ENCODE results near the gene TNFRSF19.
A peak's percentile ranks its signal among the peaks of the same experiment; 100 is the strongest.
"Not testable (repeated sequence)": the region's sequence is repeated elsewhere in the genome, so short reads cannot be mapped to it uniquely, and the experiment has no call there.

Gene TNFRSF19

GRCh38 chr13:23570099-23570920, at the start of gene TNFRSF19:
TSS of gene TNFRSF19 (plus strand) at chr13:23570412. CDS start at chr13:23590184, 19,772 bp downstream.
- Mint-ChIP-seq H3K27ac (no peak within 1 kb of the TSS), H3K9me3 (no peaks in the 10 kb centered on the region), H3K4me1 (no peaks in the 10 kb centered on the region), H3K36me3 (no peaks in the 10 kb centered on the region), H3K4me3 (no peak within 1 kb of the TSS)
- DNase-seq (ENCODE audit: low spot score in 2 of 2) (no peak), ATAC-seq (no peak)

GRCh38 chr13:23529926-23530325, 40.3 kb upstream of the TNFRSF19 start:
- not testable (repeated sequence) for H3K4me3 Mint-ChIP-seq; H3K4me1 Mint-ChIP-seq; H3K27ac Mint-ChIP-seq; ATAC-seq; H3K36me3 Mint-ChIP-seq; DNase-seq (ENCODE audit: low spot score in 2 of 2); H3K9me3 Mint-ChIP-seq

GRCh38 chr13:23531446-23531845, 38.8 kb upstream of the TNFRSF19 start:
- no peak overlapping the region for H3K27ac Mint-ChIP-seq
- H3K9me3 Mint-ChIP-seq, result no peaks in the 10 kb centered on the region
- DNase-seq (ENCODE audit: low spot score in 2 of 2) (no peak), ATAC-seq (no peak)
- H3K4me1 Mint-ChIP-seq, result no peaks in the 10 kb centered on the region
- no peaks in the 10 kb centered on the region for H3K36me3 Mint-ChIP-seq
- H3K4me3 Mint-ChIP-seq, result no peak overlapping the region

- Mint-ChIP-seq H3K4me3 (no peak overlapping the region), H3K9me3 (no peaks in the 10 kb centered on the region), H3K4me1 (no peaks in the 10 kb centered on the region), H3K36me3 (no peaks in the 10 kb centered on the region), H3K27ac (no peak overlapping the region)
- ATAC-seq, result no peak
- DNase-seq (ENCODE audit: low spot score in 2 of 2), result no peak
These were observed 36.1 kb upstream of the TNFRSF19 start for GRCh38 chr13:23534090-23534489.

- DNase-seq (ENCODE audit: low spot score in 2 of 2), result no peak
- no peak overlapping the region for H3K4me3 Mint-ChIP-seq
- H3K27ac Mint-ChIP-seq, result no peak overlapping the region
- no peak for ATAC-seq
- H3K36me3 Mint-ChIP-seq, result no peaks in the 10 kb centered on the region
- no peaks in the 10 kb centered on the region for H3K9me3 Mint-ChIP-seq
- no peaks in the 10 kb centered on the region for H3K4me1 Mint-ChIP-seq
These were observed 28.9 kb upstream of the TNFRSF19 start for GRCh38 chr13:23541221-23541824.

GRCh38 chr13:23544668-23545067, 25.5 kb upstream of the TNFRSF19 start:
- H3K4me1 Mint-ChIP-seq, result no peaks in the 10 kb centered on the region
- H3K36me3 Mint-ChIP-seq, result no peaks in the 10 kb centered on the region
- H3K27ac Mint-ChIP-seq, result no peak overlapping the region
- H3K4me3 Mint-ChIP-seq, result no peak overlapping the region
- ATAC-seq (peak; percentile 19), DNase-seq (ENCODE audit: low spot score in 2 of 2) (no peak)
- no peaks in the 10 kb centered on the region for H3K9me3 Mint-ChIP-seq

GRCh38 chr13:23547000-23547590, 23.1 kb upstream of the TNFRSF19 start:
- no peaks in the 10 kb centered on the region for H3K36me3 Mint-ChIP-seq
- DNase-seq (ENCODE audit: low spot score in 2 of 2) (no peak), ATAC-seq (no peak)
- H3K9me3 Mint-ChIP-seq, result no peaks in the 10 kb centered on the region
- no peak overlapping the region for H3K27ac Mint-ChIP-seq
- no peak overlapping the region for H3K4me3 Mint-ChIP-seq
- no peaks in the 10 kb centered on the region for H3K4me1 Mint-ChIP-seq

GRCh38 chr13:23549724-23550123, 20.5 kb upstream of the TNFRSF19 start:
- H3K36me3 Mint-ChIP-seq, result no peaks in the 10 kb centered on the region
- no peak for ATAC-seq
- H3K4me1 Mint-ChIP-seq, result no peaks in the 10 kb centered on the region
- no peaks in the 10 kb centered on the region for H3K9me3 Mint-ChIP-seq
- no peak for DNase-seq (ENCODE audit: low spot score in 2 of 2)
- no peak overlapping the region for H3K4me3 Mint-ChIP-seq
- H3K27ac Mint-ChIP-seq, result no peak overlapping the region

- H3K9me3 Mint-ChIP-seq, result no peaks in the 10 kb centered on the region
- H3K27ac Mint-ChIP-seq, result no peak overlapping the region
- DNase-seq (ENCODE audit: low spot score in 2 of 2) (no peak), ATAC-seq (no peak)
- no peaks in the 10 kb centered on the region for H3K4me1 Mint-ChIP-seq
- H3K36me3 Mint-ChIP-seq, result no peaks in the 10 kb centered on the region
- no peak overlapping the region for H3K4me3 Mint-ChIP-seq
These were observed 20.0 kb upstream of the TNFRSF19 start for GRCh38 chr13:23550163-23550562.

GRCh38 chr13:23551213-23552008, 18.8 kb upstream of the TNFRSF19 start:
- no peak for DNase-seq (ENCODE audit: low spot score in 2 of 2)
- Mint-ChIP-seq H3K36me3 (no peaks in the 10 kb centered on the region), H3K4me1 (no peaks in the 10 kb centered on the region), H3K4me3 (no peak overlapping the region), H3K27ac (no peak overlapping the region), H3K9me3 (no peaks in the 10 kb centered on the region)
- no peak for ATAC-seq

GRCh38 chr13:23552171-23552570, 18.0 kb upstream of the TNFRSF19 start:
- H3K9me3 Mint-ChIP-seq, result no peaks in the 10 kb centered on the region
- no peaks in the 10 kb centered on the region for H3K4me1 Mint-ChIP-seq
- H3K36me3 Mint-ChIP-seq, result no peaks in the 10 kb centered on the region
- DNase-seq (ENCODE audit: low spot score in 2 of 2) (no peak), ATAC-seq (no peak)
- no peak overlapping the region for H3K27ac Mint-ChIP-seq
- no peak overlapping the region for H3K4me3 Mint-ChIP-seq

GRCh38 chr13:23552661-23553060, 17.6 kb upstream of the TNFRSF19 start:
- Mint-ChIP-seq H3K4me3 (no peak overlapping the region), H3K36me3 (no peaks in the 10 kb centered on the region), H3K27ac (no peak overlapping the region), H3K9me3 (no peaks in the 10 kb centered on the region), H3K4me1 (no peaks in the 10 kb centered on the region)
- ATAC-seq (no peak), DNase-seq (ENCODE audit: low spot score in 2 of 2) (no peak)

GRCh38 chr13:23554000-23554399, 16.2 kb upstream of the TNFRSF19 start:
- Mint-ChIP-seq H3K4me3 (no peak overlapping the region), H3K27ac (no peak overlapping the region), H3K4me1 (no peaks in the 10 kb centered on the region), H3K9me3 (no peaks in the 10 kb centered on the region), H3K36me3 (no peaks in the 10 kb centered on the region)
- ATAC-seq, result no peak
- DNase-seq (ENCODE audit: low spot score in 2 of 2), result no peak

GRCh38 chr13:23557043-23557442, 13.2 kb upstream of the TNFRSF19 start:
- Mint-ChIP-seq H3K9me3 (no peaks in the 10 kb centered on the region), H3K4me1 (no peaks in the 10 kb centered on the region), H3K27ac (no peak overlapping the region), H3K4me3 (no peak overlapping the region), H3K36me3 (no peaks in the 10 kb centered on the region)
- no peak for ATAC-seq
- no peak for DNase-seq (ENCODE audit: low spot score in 2 of 2)

- no peaks in the 10 kb centered on the region for H3K9me3 Mint-ChIP-seq
- ATAC-seq, result no peak
These were observed 12.5 kb upstream of the TNFRSF19 start for GRCh38 chr13:23557733-23558132.

More at GRCh38 chr13:23557733-23558132, 12.5 kb upstream of the TNFRSF19 start:
- no peak overlapping the region for H3K4me3 Mint-ChIP-seq
- H3K36me3 Mint-ChIP-seq, result no peaks in the 10 kb centered on the region
- H3K27ac Mint-ChIP-seq, result no peak overlapping the region
- no peak for DNase-seq (ENCODE audit: low spot score in 2 of 2)
- no peaks in the 10 kb centered on the region for H3K4me1 Mint-ChIP-seq

Measured in stimulated activated effector memory CD8-positive, alpha-beta T cell treated with anti-CD3 and anti-CD28 coated beads, Interleukin-12 subunit alpha, Interleukin-12 subunit beta, amount 100 ng/mL, for 72 hours (primary cell).